GM12801 (cell line): ENCODE results near the gene TRIM47.

Source experiments
- CTCF ChIP-seq: IDR thresholded peaks from one replicate; pipeline ENCODE4 v1.5.1; 2011; ENCODE audit warnings: control low read depth; ENCODE audit not compliant: insufficient read length; ENCODE audit errors: extremely low read depth

TRIM47 gene

GRCh38 chr17:75856062-75856756 lies 22.2 kb downstream of the TRIM47 start:
- no peak for TF ChIP-seq CTCF

- no peak for TF ChIP-seq CTCF
These were observed 22.9 kb downstream of the TRIM47 start, which contains the start of gene WBP2 for GRCh38 chr17:75855310-75856061. WBP2 (minus strand) TSS chr17:75855335; CDS start chr17:75855297, 38 bp downstream.

- TF ChIP-seq CTCF = no peak
These were observed 23.5 kb downstream of the TRIM47 start for GRCh38 chr17:75854881-75855309.

GRCh38 chr17:75854101-75854748 lies 24.2 kb downstream of the TRIM47 start:
- no peak for TF ChIP-seq CTCF

- no peak for TF ChIP-seq CTCF
These were observed 24.9 kb downstream of the TRIM47 start for GRCh38 chr17:75853433-75853832.

GRCh38 chr17:75850928-75851692 lies 27.3 kb downstream of the TRIM47 start:
- TF ChIP-seq CTCF = no peak

- no peak for TF ChIP-seq CTCF
These were observed 28.7 kb downstream of the TRIM47 start for GRCh38 chr17:75849724-75850123.
